HG03196 (cell line): ENCODE measurements around the gene AKAP12.

Experiments
- ATAC-seq: cut with Tn5 transposase; IDR thresholded peaks from one replicate; pipeline ENCODE4 v1.9.1; 2021; ENCODE audit not compliant: unreplicated experiment

AKAP12 gene

GRCh38 chr6:151402228-151402627 is 162.5 kb downstream of the AKAP12 start:
- ATAC-seq: no peak

GRCh38 chr6:151403919-151404308 is 164.1 kb downstream of the AKAP12 start:
- ATAC-seq: no peak
